ENCODE data around the gene LEO1. TPM values are rescaled to one million over a fixed set of nuclear protein-coding genes. Genes with fewer than 3 reads are reported as not detected.

Gene LEO1
- total and polyA plus RNA-seq, 2 of the 13 experiments (the other 11 are each of a cell fraction or from before 2014, with no cell fraction given): 17.0 to 60.3 TPM

- TF ChIP-seq IKZF4 (CRISPR knock-in tag; IDR thresholded peaks at IDR 0.05; ENCODE audit: borderline replicate concordance, low read depth, not compliant biosample characterization): no peak
- peak; percentile 68; the same call in 1 of the 2 replicates for TF ChIP-seq HOXA3 (CRISPR knock-in tag; IDR thresholded peaks at IDR 0.05)
- no peak for TF ChIP-seq SUZ12 (IDR thresholded peaks at IDR 0.05; ENCODE audit: low read depth, low read length)
- TF ChIP-seq YEATS2 (CRISPR knock-in tag; IDR thresholded peaks at IDR 0.05; ENCODE audit: borderline replicate concordance): no peak
- TF ChIP-seq SCMH1 (CRISPR knock-in tag; IDR thresholded peaks at IDR 0.05; ENCODE audit: borderline replicate concordance): no peak
- TF ChIP-seq HNF1B (CRISPR knock-in tag; IDR thresholded peaks at IDR 0.05): no peak
- TF ChIP-seq ZMAT5 (CRISPR knock-in tag; IDR thresholded peaks at IDR 0.05; ENCODE audit: borderline replicate concordance, low read depth): no peak
- TF ChIP-seq DDIT3 (CRISPR knock-in tag; IDR thresholded peaks at IDR 0.05): no peak
- no peak for TF ChIP-seq ZBTB40 (IDR thresholded peaks at IDR 0.05)
- TF ChIP-seq ZBTB40 (CRISPR knock-in tag; IDR thresholded peaks at IDR 0.05): no peak; the same call in 1 of the 2 replicates
- TF ChIP-seq ZNF782 (CRISPR knock-in tag; IDR thresholded peaks at IDR 0.05; ENCODE audit: borderline replicate concordance): no peak
- peak; percentile 71 for TF ChIP-seq TBL1XR1 (IDR thresholded peaks at IDR 0.05; ENCODE audit: borderline replicate concordance, low read length, partially characterized antibody)
Measured at GRCh38 chr15:52008698-52009434, 37.3 kb upstream of the LEO1 start (continued).

Data from HepG2 (cell line).